ENCODE data around the gene FABP1. TPM values are rescaled to one million over a fixed set of nuclear protein-coding genes. Genes with fewer than 3 reads are reported as not detected.

The FABP1 gene
- total and polyA plus RNA-seq, 2 of the 8 experiments (the other 6 are each of a cell fraction or from before 2014, with no cell fraction given), result 0.09 TPM; not detected in 1

DNA sequence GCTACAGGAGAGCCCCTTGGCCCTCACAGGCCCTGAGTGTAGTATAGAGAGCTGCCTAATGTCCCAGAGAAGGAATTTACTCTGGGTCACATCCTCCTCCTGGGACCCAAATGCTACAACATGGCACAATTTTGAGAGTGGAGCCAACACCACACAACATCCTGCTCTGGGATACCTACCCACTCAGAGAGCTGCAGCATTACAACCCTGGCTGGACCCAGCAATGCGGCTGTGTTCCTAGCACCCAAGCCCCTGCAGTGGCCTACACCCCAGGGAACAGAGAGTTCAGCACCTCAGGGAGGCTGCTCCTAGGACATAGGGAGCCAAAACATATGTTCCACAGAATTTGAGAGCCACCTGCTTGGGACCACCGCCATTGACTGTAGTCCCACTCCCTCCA lies 19.3 kb upstream of the FABP1 start:
- CTCF ChIA-PET (ENCODE audit: partially characterized antibody), result interaction anchor here (1.3 to 2.7 kb wide), 2 partner anchors 13 to 87 kb away, joined by 5 to 17 read pairs; no protein-coding TSS in a partner anchor
- 86% methylated on average over 2 of the region's 2 CpGs; no CpG with 5 or more reads in 1 of the 2 experiments for WGBS, 2 experiments (ENCODE audit: extremely low coverage in 1 of 2, insufficient coverage in 1 of 2, insufficient read length in 1 of 2, insufficient replicate concordance in 2 of 2, low coverage in 1 of 2, low lambda C conversion rate in 2 of 2, missing lambda C conversion rate in 1 of 2)
- Histone ChIP-seq H3K4me3 (ENCODE audit: extremely low read depth in 1 of 4, insufficient read depth in 2 of 4, low read depth in 3 of 4, low read length in 4 of 4) (no peak overlapping the region), H3K4me2 (ENCODE audit: insufficient read depth in 1 of 2, low read depth in 2 of 2, low read length in 2 of 2) (no peak overlapping the region), H3K79me2 (ENCODE audit: control insufficient read depth in 1 of 2, insufficient read depth in 2 of 2, low read length in 2 of 2) (no peaks in the 10 kb centered on the region), H2AFZ (ENCODE audit: low read length) (no peak overlapping the region), H3K14ac (ENCODE audit: insufficient read length) (no peak overlapping the region), H4K8ac (ENCODE audit: extremely low read depth, insufficient read depth, low read length) (no peak overlapping the region), H2BK120ac (replicated peaks; ENCODE audit: low read depth, low read length) (no peak overlapping the region), H2AK5ac (ENCODE audit: low read depth, low read length) (no peak overlapping the region), H3K23me2 (ENCODE audit: low read depth, low read length) (no peaks in the 10 kb centered on the region), H3K9ac (replicated peaks in 1 of 4; ENCODE audit: extremely low read depth in 1 of 4, low read depth in 3 of 4, low read length in 3 of 4) (no peak overlapping the region), H3K9me3 (ENCODE audit: insufficient read depth in 2 of 2, low read depth in 1 of 2, low read length in 1 of 2) (no peaks in the 10 kb centered on the region), H2BK12ac (ENCODE audit: low read depth, low read length) (no peak overlapping the region), H3K27me3 (replicated peaks in 1 of 4; ENCODE audit: control insufficient read depth in 3 of 4, extremely low read depth in 1 of 4, insufficient read depth in 3 of 4, low read length in 3 of 4) (no peaks in the 10 kb centered on the region), H4K91ac (replicated peaks; ENCODE audit: insufficient read length, low read length) (no peak overlapping the region), H3K36me3 (ENCODE audit: control insufficient read depth in 2 of 4, insufficient read depth in 4 of 4, low read length in 3 of 4) (no peaks in the 10 kb centered on the region; a peak in 1 of 8 replicates), H2BK5ac (ENCODE audit: low read depth, low read length) (no peak overlapping the region), H4K5ac (ENCODE audit: insufficient read length, low read depth, low read length) (no peak overlapping the region), H2BK20ac (ENCODE audit: low read length) (no peak overlapping the region), H3K27ac (ENCODE audit: low read depth, low read length) (no peak overlapping the region), H2BK15ac (ENCODE audit: low read length) (no peak overlapping the region), H3K79me1 (ENCODE audit: low read depth, low read length) (no peaks in the 10 kb centered on the region), H3K4ac (replicated peaks; ENCODE audit: insufficient read length, low read depth, low read length) (no peak overlapping the region), H3K18ac (ENCODE audit: extremely low read depth, low read length) (no peak overlapping the region), H3K4me1 (replicated peaks in 1 of 4; ENCODE audit: control insufficient read depth in 3 of 4, insufficient read depth in 4 of 4, low read length in 3 of 4) (no peaks in the 10 kb centered on the region), H3K23ac (ENCODE audit: insufficient read length) (no peak overlapping the region), H4K20me1 (replicated peaks in 1 of 2; ENCODE audit: control insufficient read depth in 1 of 2, insufficient read depth in 2 of 2, low read length in 2 of 2) (no peaks in the 10 kb centered on the region), H3K56ac (replicated peaks; ENCODE audit: insufficient read length, low read depth, low read length) (no peak overlapping the region)
- no peak for FAIRE-seq
- POLR2A ChIA-PET (ENCODE audit: partially characterized antibody), result no interaction called here
- no peak for DNase-seq (ENCODE audit: low read depth in 1 of 2, low spot score in 2 of 2)
- no peak for TF ChIP-seq SP4 (IDR thresholded peaks at IDR 0.05; ENCODE audit: low read length)
- TF ChIP-seq CHD2 (IDR thresholded peaks at IDR 0.05; ENCODE audit: low read length), result no peak
- no peak for TF ChIP-seq SAP30 (IDR thresholded peaks at IDR 0.05; ENCODE audit: insufficient read depth, insufficient replicate concordance, low read length)
- TF ChIP-seq CBX5 (IDR thresholded peaks at IDR 0.05; ENCODE audit: low read depth, low read length), result no peak
- TF ChIP-seq GABPA (IDR thresholded peaks at IDR 0.05; ENCODE audit: borderline replicate concordance, insufficient read depth, low read length), result no peak
- no peak for TF ChIP-seq TEAD4 (IDR thresholded peaks at IDR 0.05; ENCODE audit: low read depth, low read length)
- no peak for TF ChIP-seq KDM4A (IDR thresholded peaks at IDR 0.05; ENCODE audit: low read depth, low read length, severe bottlenecking)
- no peak for TF ChIP-seq POU5F1 (IDR thresholded peaks at IDR 0.05; ENCODE audit: low read depth, low read length)
- no peak for TF ChIP-seq BRCA1 (IDR thresholded peaks at IDR 0.05; ENCODE audit: low read depth, low read length)
- no peak for TF ChIP-seq EGR1 (IDR thresholded peaks at IDR 0.05; ENCODE audit: borderline replicate concordance, low read depth, low read length)
- no peak for TF ChIP-seq ZNF274 (IDR thresholded peaks at IDR 0.05; ENCODE audit: borderline replicate concordance, extremely low read depth, low read length)
- TF ChIP-seq CEBPB (IDR thresholded peaks at IDR 0.05; ENCODE audit: low read depth, low read length), result no peak
- TF ChIP-seq ASH2L (IDR thresholded peaks at IDR 0.05; ENCODE audit: low read length), result no peak
- TF ChIP-seq, protein P1, sequence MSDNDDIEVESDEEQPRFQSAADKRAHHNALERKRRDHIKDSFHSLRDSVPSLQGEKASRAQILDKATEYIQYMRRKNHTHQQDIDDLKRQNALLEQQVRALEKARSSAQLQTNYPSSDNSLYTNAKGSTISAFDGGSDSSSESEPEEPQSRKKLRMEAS (IDR thresholded peaks at IDR 0.05), result no peak
- TF ChIP-seq, protein P2, sequence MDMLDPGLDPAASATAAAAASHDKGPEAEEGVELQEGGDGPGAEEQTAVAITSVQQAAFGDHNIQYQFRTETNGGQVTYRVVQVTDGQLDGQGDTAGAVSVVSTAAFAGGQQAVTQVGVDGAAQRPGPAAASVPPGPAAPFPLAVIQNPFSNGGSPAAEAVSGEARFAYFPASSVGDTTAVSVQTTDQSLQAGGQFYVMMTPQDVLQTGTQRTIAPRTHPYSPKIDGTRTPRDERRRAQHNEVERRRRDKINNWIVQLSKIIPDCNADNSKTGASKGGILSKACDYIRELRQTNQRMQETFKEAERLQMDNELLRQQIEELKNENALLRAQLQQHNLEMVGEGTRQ (IDR thresholded peaks at IDR 0.05; ENCODE audit: low read length), result no peak

Measured in H1 (cell line).